ENCODE data around the gene CDC42BPB.
A peak's percentile ranks its signal among the peaks of the same experiment; 100 is the strongest.

Gene CDC42BPB

DNA sequence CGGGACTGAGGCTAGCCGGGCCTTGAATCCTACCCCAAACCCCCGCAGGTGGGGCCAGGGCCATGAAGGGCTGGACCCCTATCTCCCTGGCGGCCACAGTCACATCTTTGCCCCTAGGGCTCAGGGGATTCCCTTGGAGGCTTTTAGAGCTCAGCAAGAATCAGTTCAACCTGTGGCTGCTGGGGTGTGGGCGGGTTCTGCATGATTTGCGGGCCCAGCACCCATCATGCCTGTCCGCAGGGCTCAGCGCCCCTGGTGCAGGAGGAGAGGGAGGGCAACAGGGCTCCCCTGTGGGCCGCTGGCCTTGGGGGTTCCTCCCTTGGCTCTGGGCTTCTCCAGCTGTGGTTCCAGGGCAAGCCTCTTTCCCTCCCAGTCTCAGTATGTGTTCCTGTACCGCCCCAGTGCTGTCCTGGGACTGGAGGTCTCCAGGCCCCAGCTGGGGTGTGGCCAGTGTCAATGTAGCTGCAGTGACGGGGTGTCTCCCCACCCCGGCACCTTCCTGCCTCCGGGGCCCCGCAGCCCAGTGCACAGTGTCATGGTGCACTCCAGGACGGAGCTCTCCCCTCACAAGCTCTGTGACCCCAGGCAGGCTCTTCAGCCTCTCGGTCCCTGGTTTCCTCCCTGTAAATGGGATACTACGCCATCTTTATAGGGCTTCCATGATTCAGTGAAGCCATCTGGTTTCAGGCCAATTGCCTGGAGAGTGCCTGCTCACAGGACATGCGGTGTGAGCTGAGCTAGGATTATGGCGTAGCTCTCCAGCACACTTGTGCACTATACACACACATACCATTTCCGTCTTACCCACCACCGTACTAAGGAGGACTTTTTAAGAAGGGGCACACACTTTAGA, 16.8 kb upstream of the CDC42BPB start:
- no peak for DNase-seq (ENCODE audit: low spot score)

DNA sequence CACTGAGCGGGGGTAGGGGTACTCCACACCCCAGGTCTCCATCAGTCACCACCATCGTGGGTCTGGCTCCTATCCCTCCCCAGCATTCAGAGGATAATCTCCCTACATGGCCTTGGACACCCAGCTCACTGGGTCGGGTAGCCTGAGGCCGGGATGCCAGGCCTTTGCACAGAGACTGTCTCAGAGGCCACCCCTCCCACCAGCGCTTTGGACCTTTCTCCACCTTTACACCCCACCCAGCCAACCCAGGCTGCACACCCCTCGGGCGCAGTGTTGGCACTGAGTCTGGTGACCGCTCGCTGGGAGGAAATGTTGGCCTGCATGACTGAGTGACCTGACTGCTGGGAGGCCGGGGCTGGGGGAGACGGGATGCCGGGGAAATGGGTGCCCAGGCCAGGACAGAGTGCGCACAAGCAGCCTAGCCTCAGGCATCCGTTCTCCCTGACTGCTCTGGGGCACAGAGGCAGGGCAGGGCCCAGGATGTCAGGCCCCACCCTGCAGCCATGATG, 16.1 kb upstream of the CDC42BPB start:
- DNase-seq (ENCODE audit: low spot score), result no peak

DNA sequence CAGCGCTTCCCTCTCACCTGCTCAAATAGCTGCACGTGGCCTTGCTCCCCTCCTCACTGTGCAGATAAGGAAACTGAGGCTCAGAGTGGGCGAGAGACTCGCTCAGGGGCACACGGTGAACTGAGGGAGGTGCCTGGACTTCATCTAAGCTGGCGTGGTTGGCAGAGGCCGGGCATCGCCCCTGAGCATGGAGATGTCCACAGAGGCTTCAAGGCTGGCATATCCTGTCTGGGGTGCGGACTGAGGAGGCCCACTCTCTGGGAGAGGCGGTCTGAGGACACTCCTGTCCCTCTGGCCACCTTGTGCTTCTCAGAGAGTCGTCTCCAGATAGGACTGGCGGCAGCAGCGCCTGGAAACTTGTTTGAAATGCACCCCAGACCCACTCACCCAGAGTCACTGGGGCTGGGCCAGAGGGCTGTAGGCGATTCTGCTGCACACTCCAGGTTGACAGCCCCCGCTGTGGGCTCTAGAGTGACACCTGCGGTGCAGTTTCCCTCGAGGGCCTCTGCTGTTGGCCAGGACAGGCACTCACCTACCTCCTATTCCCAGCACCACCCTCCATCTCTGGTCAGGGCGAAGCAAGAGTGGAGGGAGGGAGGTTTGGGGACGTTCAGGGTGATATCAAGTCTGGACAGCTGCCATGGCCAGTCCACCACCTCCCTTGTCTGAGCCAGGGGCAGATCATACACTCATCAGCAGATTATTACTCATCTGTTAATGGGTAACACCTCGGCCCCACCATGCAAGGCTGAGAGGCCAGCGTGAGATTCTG, 15.4 kb upstream of the CDC42BPB start:
- no peak for DNase-seq (ENCODE audit: low spot score)

DNA sequence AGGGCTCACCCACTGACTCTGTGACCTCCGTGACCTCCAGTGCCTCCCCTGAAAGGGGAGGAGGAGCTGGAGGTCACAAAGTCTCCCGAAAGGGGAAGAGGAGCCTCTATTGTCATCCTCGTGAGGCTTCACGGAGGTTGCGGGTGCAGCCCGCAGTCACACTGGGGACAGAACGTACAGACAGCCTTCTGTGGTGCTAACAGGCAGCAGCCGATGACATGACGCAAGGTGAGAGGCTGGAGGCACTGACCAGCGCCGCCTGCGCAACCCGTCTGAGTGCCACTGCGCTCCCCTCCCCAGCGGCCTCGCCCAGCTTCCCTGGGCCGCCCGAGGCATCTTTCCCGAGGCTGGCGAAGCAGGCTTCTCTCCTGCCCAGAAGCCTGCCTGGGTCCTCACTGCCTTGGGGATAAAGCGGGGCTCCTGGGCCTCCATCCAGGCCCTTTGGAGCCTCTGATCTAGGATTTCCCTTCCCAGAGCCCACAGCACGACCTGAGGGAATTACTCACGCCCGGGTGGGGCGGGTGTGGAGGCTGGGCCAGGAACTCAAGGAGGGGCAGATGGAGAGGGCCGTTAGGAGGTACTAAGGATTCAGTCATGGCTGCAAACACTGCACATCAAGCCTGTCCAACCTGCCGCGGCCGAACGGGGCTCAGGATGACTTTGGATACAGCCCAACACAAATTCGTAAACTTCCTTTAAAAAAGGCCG, 14.3 kb upstream of the CDC42BPB start:
- no peak for DNase-seq (ENCODE audit: low spot score)

DNA sequence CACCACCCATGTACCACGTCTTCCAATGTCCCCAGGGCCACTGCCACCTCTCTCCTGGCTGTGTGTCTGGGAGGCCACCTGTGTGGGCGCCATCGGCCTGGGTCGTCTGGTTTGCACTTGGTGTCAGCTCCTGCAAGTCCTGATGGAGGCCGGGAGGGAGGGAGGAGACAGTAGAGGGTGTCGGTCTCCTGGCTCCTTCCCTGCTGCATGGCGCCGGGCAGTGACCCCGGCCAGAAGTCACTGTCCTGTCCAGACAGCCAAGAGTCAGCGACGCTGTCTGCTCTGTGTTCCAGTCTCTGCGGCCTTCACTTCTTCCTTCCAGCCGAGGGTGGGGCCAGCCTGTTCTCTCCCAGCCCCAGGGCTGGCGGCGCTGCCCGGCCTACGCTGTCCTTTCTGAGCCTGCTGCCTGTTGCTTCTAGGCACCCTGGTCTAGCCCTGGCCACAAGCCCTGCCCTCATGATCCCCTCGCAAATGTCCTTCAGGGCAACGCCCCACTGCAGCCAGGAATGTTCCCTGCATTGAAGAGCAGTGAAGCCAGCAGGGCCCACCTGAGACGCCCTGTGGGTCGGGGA, 13.7 kb upstream of the CDC42BPB start:
- DNase-seq (ENCODE audit: low spot score), result no peak

DNA sequence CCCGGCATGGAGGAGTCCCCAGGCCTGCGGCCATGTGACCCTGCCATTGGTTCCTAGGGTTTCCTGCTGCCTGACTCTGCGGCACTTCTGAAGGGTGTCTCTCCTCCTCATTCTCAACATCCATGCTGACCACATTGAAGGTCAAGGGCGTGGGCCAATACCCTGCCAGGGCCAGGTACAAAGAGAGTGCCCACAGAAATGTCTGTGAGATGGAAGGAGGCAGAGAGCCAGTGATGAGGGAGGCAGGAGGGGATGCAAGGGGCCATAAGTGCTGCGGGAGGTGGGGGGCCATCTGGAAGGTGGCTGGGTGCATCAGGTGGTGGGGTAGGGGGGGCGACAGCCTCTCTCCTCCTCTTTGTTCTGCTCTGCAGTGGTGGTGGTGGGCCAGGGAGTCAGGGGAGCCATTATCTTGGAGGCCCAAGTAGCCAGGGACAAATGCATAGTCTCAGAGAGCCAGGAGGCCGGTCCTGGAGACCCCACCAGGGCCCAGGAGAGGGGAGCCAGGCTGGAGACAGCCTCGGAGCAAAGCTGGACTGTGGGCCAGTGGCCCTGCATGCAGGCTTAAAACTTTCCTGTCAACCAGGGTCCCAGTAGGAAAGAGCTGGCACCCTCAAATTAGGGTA, 13.0 kb upstream of the CDC42BPB start:
- DNase-seq (ENCODE audit: low spot score), result no peak

DNA sequence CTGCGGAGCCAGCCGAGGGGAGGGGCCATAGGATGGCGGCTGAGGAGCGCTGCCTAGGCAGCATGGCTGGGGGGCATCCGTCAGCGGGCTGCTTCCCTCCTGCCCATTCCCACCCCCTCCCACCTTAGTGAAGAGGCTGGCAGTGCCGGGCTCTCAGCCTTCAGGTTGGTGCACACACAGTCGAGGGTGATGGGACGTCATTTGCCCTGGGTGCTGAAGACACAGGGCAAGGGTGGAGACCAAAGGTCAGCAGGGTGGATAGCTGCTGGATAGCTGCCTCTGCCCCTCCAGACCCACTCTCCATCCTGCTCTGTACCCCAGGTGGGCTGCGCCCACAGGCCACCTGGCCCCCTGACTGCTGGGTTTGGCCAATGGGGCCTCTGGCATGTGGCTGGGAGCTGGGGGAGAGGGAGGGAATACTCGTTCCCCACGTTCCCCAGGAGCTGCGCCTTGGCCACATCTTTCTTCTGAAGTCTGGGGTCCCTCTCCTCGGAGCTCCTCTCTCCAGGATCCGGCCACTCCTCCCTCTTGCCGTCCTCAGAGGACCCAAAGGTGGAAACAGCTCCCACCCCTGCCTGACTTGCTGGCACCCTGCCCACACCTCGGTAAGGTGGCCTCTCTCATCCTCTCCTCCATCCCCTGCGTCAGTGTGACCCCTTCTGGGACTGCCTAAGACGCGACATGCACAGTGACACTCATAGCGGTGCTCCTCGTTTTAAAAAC, 11.2 kb upstream of the CDC42BPB start:
- DNase-seq (ENCODE audit: low spot score), result no peak

DNA sequence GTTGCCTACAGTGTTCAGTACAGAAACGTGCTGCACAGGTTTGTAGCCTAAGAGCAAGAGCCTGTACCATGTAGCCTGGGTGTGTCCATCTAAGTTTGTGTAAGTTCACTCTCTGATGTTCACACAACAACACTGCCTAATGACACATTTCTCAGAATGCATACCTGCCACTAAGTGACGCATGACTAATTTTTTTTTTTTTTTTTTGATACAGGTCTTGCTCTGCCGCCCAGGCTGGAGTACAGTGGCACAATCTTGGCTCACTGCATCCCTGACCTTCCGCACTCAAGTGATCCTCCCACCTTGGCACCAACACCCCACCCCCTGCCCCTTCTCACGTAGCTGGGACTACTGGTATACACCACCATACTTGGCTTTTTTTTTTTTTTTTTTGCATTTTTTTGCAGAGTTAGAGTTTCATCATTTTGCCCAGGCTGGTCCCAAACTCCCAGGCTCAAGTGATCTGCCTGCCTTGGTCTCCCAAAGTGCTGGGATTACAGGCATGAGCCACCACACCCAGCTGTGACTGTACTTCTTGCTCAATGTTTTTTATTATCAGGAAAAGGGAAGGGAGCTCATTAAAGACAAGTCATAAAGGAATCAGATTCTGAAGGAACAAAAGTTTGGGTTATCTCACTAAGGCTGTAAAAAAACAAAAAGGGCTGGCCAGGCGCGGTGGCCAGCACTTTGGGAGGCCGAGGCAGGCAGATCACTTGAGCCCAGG, 10.0 kb upstream of the CDC42BPB start:
- no peak for DNase-seq (ENCODE audit: low spot score)

DNA sequence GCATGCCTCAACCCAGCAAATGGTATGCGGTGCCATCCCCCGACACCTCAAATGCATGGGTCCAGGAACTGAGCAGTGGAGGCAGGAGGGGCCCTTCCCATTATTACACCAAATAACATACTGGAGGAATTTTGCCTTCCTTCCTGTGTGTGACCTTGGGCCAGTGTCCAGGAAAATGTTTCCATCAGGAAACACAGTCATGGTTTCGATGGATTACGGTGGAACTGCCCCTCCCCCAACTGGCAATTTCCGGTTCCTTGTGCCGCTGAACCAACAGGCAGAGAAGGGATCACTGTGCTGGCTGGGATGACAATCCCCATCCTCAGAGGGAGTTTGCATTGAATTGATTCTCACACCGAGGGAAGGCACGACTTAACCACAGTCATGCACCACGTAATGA, 9.1 kb upstream of the CDC42BPB start:
- DNase-seq (ENCODE audit: low spot score), result no peak

DNA sequence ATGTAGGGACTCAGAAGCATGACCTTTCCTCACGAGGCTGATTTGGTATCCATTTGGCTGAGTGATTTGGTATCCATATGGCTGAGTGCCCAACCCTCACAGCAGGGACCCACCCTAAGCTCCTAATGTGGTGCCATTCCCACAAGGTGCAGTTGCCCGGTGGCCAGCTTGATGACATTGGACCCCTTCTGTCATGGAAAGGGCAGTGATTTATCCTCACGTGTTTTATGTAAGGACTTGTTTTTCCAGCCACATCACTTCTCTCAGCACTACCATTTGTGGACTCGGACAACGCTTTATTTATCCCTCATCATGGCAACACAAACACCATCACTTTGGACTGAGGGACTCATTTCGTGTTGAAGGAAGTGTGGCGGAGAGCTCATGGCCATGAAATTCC, 8.5 kb upstream of the CDC42BPB start:
- DNase-seq (ENCODE audit: low spot score), result no peak

DNA sequence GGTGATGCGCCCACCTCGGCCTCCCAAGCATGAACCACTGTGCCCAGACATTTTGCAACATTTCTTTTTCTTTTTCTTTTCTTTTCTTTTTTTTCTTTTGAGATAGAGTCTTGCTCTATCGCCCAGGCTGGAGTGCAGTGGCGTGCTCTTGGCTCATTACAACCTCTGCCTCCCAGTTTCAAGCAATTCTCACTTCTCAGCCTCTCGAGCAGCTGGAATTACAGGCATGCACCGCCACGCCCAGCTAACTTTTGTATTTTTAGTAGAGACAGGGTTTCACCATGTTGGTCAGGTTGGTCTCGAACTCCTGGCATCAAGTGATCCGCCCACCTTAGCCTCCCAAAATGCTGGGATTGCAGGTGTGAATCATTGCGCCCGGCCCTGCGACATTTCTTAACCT, 7.6 kb upstream of the CDC42BPB start:
- DNase-seq (ENCODE audit: low spot score), result no peak

DNA sequence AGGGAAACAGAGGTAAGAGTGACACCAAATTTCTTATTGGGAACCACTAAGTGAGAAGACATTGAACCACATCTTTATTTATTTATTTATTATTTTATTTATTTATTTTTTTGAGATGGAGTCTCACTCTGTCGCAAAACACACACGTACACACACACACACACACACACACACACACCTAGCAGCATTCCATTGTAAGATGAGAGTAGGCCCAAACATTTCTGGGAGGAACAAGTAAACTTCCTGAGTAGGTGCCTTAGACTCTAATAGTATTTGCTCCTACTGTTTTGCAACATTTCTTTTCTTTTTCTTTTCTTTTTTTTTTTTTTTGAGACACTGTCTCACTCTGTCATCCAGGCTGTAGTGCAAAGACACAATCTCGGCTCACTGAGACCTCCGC, 7.1 kb upstream of the CDC42BPB start:
- no peak for DNase-seq (ENCODE audit: low spot score)

DNA sequence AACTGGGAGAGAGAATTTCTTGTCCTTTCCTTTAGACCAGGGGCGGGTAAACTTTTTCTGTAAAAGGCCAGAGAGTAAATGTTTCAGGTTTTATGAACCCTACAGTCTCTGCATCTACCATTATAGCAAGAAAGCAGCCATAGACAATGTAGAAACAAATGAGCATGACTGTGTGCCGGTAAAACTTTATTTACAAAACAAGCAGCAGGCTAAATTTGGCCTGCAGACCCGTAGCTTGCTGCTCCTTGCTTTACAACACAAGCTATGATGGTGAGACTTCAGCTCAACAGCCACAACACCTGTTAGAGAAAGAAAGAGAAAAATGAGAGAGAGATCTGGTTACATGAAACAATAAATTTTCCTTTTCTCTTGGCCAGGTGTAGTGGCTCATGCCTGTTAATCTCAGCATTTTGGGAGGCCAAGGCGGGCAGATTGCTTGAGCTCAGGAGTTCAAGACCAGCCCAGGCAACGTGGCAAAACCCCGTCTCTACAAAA, 4.2 kb upstream of the CDC42BPB start:
- no peak for DNase-seq (ENCODE audit: low spot score)

DNA sequence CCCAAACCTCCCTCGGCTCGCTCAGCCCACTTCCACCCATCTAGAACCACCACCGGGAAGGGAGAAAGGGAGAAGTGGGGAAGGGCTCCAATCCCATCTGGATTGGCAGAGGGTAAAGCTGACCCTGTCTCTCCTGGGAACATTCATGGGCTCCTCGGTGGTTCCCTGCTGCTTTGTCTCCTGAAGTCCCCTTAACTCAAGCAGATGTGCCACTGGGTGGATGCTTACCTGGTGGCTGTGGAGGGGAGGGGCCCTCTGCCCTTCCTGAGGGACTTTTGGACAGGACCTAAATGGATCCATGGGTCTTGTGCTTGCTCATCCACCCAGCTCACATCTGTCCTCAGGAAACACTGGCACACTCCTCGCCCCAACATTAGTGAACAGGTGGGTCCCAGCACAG, 2.2 kb upstream of the CDC42BPB start:
- DNase-seq (ENCODE audit: low spot score), result no peak

DNA sequence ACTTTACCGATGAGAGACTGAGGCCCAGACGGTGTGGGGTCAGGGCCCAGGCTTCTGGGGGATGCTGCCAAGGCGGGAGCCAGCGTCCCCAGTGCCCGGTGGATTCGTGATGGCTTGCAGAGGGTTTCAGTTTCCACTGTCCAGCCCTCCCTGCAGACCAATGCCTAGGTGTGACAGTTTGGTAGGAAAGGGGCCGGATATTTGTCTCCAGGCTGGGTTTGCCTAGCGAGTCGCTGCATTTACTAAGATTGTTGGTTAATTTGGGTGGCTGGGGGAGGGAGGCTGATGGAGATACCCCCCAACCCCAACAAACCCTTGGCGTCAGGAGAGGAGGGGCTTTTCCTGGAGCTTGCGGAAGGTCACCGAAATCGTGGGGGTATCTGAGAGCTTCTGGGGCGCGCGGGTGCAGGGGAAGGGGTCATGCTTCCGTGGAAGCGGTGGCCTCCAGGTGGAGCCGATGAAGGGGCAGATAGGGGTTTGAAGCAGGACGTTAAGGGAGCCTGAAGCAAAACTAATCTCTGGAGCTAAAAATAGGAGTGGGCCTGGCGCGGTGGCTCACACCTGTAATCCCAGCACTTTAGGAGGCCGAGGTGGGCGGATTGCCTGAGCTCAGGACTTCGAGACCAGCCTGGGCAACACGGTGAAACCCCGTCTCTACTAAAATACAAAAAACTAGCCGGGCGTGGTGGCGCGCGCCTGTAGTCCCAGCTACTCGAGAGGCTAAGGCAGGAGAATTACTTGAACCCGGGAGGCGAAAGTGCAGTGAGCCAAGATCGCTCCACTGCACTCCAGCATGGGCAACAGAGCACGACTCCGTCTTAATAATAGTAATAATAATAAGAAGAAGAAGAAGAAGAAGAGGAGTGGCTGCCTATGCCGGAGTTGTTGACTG, 1.1 kb upstream of the CDC42BPB start:
- DNase-seq (ENCODE audit: low spot score), result no peak

DNA sequence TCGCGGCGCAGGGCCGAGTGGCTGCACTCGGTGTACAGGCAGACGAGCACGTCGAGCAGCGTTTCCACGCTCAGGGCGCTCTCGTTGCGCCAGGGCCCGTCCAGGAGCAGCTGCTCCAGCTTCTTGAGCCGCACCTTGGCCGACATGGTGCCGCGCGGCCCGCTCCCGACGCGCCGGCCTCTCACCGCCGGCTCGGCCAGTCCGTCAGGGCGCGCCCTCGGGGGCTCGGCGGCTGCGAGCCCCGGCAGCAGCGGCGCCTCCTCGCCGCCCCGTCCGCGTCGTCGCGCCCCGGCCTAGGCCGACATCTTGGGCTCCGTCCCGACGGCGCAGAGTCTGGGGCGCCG, 349 bp downstream of the CDC42BPB start:
- peak; percentile 21 for DNase-seq (ENCODE audit: low spot score)

DNA sequence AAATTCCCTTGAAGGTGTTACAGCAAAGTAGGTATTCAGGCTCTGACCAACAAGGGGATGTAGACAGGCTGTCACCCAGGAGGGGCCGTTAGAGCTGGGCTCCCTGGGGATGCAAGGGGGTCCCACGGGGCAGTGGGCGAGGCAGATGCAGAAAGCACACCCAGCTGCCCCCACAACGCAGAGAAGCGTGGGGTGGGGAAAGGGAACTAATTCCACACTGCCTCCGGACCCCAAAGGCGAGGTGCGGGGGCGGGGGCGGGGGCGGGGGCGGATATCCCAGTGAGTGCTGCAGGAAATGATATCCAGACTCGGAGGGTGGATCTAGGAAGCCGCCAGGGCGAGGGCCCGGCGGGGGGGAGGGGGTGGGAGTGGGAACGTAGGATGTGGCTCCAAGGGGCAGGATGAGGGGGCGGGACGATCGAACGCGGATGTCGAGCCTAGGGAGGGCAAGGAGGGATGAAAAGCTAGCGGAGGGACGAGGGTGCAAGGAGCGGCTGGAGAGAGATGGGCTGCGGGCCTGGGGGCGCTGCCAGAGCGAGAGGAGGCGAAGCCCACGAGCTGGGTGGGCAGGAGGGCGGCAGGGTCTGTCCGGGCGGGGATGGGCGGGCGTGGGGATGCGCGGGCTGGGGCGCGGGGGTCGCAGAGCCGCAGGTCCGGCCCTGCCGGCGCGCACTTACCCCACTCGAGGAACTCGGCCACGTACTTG, 874 bp downstream of the CDC42BPB start:
- DNase-seq (ENCODE audit: low spot score), result no peak

DNA sequence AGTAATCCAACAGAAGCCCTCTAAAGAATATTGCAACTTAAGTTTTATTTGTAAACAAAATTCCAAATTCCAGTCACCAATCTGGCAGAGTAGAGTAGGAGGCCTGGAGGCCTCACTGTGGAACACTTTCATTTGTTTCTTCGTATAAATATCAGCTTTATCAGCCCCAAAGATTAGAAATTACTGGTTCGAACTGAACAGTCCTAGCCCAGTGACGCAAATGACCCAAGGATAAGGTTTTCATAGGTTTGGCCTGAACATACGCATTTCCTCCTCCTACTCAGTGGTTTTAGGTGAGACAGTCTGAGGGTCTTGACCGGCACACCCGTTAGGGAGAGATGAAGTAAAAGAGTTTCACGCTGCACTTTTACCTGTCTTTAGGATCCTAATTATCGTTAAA, 1.7 kb downstream of the CDC42BPB start:
- no peak for DNase-seq (ENCODE audit: low spot score)

DNA sequence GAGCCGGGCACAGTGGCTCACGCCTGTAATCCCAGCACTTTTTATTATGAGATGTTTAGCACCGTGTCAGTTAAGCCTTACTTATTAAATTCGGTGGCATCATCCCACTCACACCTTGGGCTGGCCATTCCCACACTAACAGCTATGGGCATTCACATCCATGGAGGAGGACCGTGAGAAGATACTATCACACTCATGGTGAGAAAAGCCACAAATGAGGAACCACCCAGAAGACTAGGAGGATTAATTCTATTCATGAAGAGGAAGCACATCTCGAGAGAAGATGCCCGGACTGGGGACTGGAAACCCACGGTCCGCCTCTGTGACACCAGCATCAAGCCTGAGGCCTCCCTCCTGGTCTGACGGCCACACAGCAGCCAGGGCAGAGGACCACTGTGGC, 4.9 kb downstream of the CDC42BPB start:
- no peak for DNase-seq (ENCODE audit: low spot score)
